Measurements from ENCODE around the gene CABYR. TPM values are rescaled to one million over a fixed set of nuclear protein-coding genes. Genes with fewer than 3 reads are reported as not detected.

Gene CABYR
- polyA plus RNA-seq, 1 of the 3 experiments (the other 2 are of a cell fraction) = 15.2 TPM

GRCh38 chr18:24195296-24196053, 56.6 kb downstream of the CABYR start:
- Histone ChIP-seq H3K36me3 (replicated peaks in 1 of 2; ENCODE audit: control insufficient read depth in 1 of 2, insufficient read depth in 2 of 2, low read length in 1 of 2) (peaks cover 0 to 4% of the 10 kb centered on the region in 2 experiments), H3K79me2 (ENCODE audit: insufficient read depth) (no peaks in the 10 kb centered on the region), H3K27me3 (ENCODE audit: insufficient read depth) (no peaks in the 10 kb centered on the region), H4K20me1 (ENCODE audit: insufficient read depth) (no peaks in the 10 kb centered on the region), H3K4me1 (ENCODE audit: control insufficient read depth in 1 of 2, insufficient read depth in 2 of 2, low read depth in 1 of 2, low read length in 1 of 2) (peaks cover 0 to 8% of the 10 kb centered on the region in 2 experiments; a peak in 3 of 4 replicates), H3K9ac (no peak overlapping the region), H2AFZ (ENCODE audit: low read depth) (no peak overlapping the region), H3K4me3 (ENCODE audit: low read depth in 2 of 2, low read length in 1 of 2) (no peak overlapping the region), H3K9me3 (no peaks in the 10 kb centered on the region), H3K27ac (ENCODE audit: low read depth in 2 of 2, low read length in 1 of 2) (no peak overlapping the region), H3K9me2 (no peaks in the 10 kb centered on the region), H3K4me2 (no peak overlapping the region), H3F3A (replicated peaks; ENCODE audit: insufficient read depth) (no peaks in the 10 kb centered on the region)
- 97% methylated on average over 9 of the region's 9 CpGs for WGBS (ENCODE audit: low lambda C conversion rate)
- TF ChIP-seq ZBTB33 (IDR thresholded peaks at IDR 0.05; ENCODE audit: borderline replicate concordance, low read depth) = no peak
- TF ChIP-seq SMC3 (IDR thresholded peaks at IDR 0.05; ENCODE audit: low read depth, low read length) = no peak
- TF ChIP-seq FOXJ3 (CRISPR knock-in tag; IDR thresholded peaks at IDR 0.05) = no peak
- no peak for TF ChIP-seq FOSL2 (IDR thresholded peaks at IDR 0.05; ENCODE audit: borderline replicate concordance, low read depth)
- TF ChIP-seq EP300 (IDR thresholded peaks at IDR 0.05; ENCODE audit: borderline replicate concordance in 1 of 2, low read depth in 1 of 2, low read length in 1 of 2) = no peak
- TF ChIP-seq PBX3 (IDR thresholded peaks at IDR 0.05) = no peak
- no peak for TF ChIP-seq RAD21 (IDR thresholded peaks at IDR 0.05; ENCODE audit: low read length)
- no peak for TF ChIP-seq RXRA (IDR thresholded peaks at IDR 0.05; ENCODE audit: borderline replicate concordance, low read depth)
- TF ChIP-seq YY1 (IDR thresholded peaks at IDR 0.05; ENCODE audit: low read depth) = no peak
- TF ChIP-seq GATA2 (CRISPR knock-in tag; IDR thresholded peaks at IDR 0.05) = no peak
- no peak for TF ChIP-seq TCF12 (IDR thresholded peaks at IDR 0.05)
- TF ChIP-seq MXI1 (IDR thresholded peaks at IDR 0.05; ENCODE audit: low read depth, low read length) = no peak
- TF ChIP-seq USF2 (IDR thresholded peaks at IDR 0.05; ENCODE audit: borderline replicate concordance, low read depth, low read length) = no peak
- DNase-seq = no peak
- ChIA-PET POLR2A (no interaction called here), CTCF (interaction anchor here (1.3 kb wide), 1 partner anchor 19 kb away, joined by 7 read pairs; no protein-coding TSS in a partner anchor)
